ENCODE results near the gene ITGB5. TPM values are rescaled to one million over a fixed set of nuclear protein-coding genes. Genes with fewer than 3 reads are reported as not detected.

Gene ITGB5
- polyA plus RNA-seq, 4 donors: 98.4 to 106 (median 105) TPM

DNA sequence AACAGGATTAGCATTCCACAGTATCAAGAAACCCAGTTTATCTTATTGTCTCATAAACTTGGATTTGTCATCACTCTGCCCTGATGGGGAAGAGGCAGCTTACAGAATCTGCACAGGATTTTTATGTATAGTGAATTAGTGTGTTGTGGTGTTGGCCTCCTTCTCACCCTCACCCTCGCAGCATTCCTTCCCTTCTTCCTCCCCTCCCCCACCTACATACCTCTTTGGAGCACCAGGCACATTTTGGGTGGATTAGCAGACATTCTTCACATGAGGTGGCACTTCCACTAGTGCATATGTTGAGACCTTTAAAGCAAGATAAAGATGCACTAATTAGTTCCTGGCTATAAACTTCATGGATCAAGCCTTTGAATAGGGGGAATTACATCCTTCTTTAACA lies 13.9 kb downstream of the ITGB5 start:
- DNase-seq (ENCODE audit: low read depth in 4 of 4, low spot score in 3 of 4): no peak

DNA sequence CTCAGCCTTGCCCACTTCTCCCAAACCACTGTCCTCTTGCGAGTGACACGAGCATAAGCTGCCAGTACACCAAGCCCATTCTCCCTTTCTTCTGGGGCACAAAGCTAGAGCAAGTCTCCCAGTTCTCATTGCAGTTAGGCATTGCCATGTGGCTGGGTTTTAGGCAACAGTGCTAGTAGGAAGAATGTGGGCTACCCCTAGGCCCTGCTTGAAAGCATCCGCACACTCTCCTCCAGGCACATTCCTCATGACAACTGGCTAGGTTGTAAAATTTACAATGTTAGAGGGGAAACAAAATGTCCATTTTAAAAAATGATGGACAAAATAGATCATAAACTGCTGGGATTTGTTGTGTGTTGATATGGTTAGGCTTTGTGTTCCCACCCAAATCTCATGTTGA lies 19.7 kb downstream of the ITGB5 start:
- no peak for DNase-seq (ENCODE audit: low read depth in 4 of 4, low spot score in 3 of 4)

DNA sequence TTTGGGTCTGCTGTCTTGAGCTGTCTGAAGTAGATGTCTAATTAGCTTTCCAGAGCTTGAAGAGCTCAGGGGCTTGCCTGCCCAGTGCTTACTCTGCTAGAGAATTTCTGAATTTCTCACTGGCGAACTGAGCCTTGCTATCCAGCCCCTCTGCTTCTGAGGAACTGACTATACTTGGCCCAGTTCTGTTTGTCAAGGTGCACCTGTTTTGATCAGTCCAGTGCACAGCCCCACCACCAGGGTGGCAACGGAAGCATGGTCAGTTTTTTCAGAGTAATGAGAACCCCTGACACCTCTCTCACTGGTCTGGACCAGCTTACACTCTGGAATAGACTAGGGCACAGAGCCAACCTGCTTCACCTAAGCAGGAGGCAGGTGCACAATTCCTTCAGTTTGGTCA lies 25.2 kb downstream of the ITGB5 start:
- no peak for DNase-seq (ENCODE audit: low read depth in 4 of 4, low spot score in 3 of 4)

DNA sequence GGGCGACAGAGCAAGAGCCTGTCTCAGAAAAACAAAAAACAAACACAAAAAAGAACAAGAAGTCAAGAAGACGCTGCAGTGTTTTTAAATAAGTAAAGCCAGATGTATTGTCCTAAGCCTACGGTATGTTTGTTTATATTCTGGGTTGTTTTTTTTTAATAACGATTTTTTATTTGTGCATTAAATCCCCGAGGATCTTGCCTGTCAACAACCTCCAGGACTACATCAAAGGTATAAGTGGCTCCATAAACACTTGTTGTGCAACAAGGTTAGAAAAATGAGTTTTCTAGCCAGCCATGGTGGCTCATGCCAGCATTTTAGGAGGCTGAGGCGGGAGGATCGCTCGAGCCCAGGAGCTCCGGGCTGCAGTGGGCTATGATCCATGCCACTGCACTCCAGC lies 26.1 kb downstream of the ITGB5 start:
- no peak for DNase-seq (ENCODE audit: low read depth in 4 of 4, low spot score in 3 of 4)

DNA sequence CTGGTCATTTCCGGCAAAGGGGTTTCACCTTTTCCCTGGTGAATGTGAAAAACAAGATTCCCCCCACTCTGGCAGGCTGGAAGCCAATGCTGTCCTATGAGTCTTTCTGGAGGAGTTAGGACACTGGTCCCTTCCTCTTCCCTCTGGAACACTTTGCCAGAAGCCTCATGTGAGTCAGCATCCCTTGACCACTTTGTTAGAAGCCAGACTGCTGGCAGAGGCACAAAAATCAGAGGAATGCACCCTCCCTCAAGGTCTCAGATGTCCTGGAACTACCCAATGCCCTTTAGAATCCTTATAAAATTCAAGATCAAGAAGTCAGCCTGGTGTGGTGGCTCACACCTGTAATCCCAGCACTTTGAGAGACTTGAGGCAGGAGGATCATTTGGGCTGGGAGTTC lies 26.6 kb downstream of the ITGB5 start:
- DNase-seq (ENCODE audit: low read depth in 4 of 4, low spot score in 3 of 4): no peak

DNA sequence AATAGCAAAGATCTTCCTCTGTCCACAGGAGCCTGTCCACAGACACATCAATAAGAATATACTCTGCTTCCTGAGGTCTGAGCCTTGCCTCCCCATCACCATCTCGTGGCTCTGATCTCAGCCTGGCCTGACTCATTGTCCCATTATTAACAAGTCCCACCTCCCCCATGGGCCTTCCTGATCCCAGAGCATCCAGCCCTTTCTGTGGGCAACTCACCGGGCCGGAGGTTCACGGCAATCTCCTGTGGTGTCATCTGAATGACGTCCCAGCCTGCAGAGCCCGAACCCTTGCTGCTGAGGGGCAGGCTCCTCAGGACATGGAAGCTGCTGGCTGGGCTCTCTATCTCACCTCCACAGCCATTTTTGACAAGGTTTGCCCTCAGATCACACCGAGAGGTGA lies 28.1 kb downstream of the ITGB5 start:
- DNase-seq (ENCODE audit: low read depth in 4 of 4, low spot score in 3 of 4): no peak

DNA sequence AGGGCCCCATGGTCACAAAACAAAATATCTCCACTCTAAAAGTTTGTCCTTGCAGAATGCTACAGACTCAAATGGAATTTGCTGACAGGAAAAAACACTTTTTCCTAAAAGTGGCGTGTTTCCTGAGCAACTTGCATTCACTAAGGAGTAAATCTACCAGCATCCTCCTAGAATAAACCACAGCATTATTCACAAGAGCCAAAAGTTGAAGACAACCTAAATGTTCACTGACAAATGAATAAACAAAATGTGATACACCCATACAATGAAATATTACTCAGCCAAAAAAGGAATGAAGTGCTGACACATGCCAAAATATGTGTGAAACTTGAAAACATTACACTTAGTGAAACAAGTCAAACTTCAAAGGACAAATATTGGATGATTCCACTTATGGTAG lies 28.9 kb downstream of the ITGB5 start:
- no peak for DNase-seq (ENCODE audit: low read depth in 4 of 4, low spot score in 3 of 4)

GRCh38 chr3:124856677-124857076 lies 30.5 kb downstream of the ITGB5 start:
- no peak for DNase-seq (ENCODE audit: low read depth in 4 of 4, low spot score in 3 of 4)

GRCh38 chr3:124854009-124854408 lies 33.2 kb downstream of the ITGB5 start:
- DNase-seq (ENCODE audit: low read depth in 4 of 4, low spot score in 3 of 4): no peak

DNA sequence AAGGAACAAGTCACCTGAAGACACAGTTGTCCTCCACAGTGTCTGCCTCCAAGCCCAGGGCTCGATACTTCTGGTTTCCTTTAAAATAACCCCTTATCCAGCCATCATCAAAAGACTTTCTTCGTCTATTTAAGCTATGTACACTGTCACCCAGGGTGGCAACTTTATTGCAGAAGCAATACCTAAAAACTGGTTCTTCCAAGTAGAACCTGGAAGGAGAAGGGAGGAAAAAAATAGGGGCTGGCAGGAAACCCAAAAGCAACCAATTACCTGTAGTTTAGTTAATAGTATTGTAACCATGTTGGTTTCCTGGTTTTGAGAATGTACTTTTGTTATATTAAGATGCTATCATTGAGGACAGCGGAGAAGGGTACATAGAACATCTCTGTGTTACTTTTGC lies 33.7 kb downstream of the ITGB5 start:
- no peak for DNase-seq (ENCODE audit: low read depth in 4 of 4, low spot score in 3 of 4)

GRCh38 chr3:124851905-124852304 lies 35.3 kb downstream of the ITGB5 start:
- no peak for DNase-seq (ENCODE audit: low read depth in 4 of 4, low spot score in 3 of 4)

DNA sequence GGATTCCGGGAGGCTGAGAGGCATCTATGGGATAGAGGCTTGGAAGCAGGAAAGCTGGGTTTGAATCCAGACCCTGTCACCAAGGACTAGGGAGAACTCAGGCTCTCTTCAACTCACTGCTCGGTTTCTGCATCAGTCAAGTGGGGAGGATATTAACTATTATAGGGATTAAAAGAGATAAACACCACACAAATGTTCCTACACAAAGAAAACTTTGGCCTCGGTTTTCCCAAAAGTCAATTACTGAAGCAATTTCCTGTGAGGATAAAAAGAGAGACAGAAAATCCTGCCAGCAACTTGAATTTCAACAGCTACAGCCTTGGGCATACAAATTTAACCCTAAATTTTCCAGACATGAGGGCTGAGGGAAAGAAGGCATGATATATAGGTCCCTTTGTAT lies 36.0 kb downstream of the ITGB5 start:
- no peak for DNase-seq (ENCODE audit: low read depth in 4 of 4, low spot score in 3 of 4)

GRCh38 chr3:124850633-124851032 lies 36.5 kb downstream of the ITGB5 start:
- no peak for DNase-seq (ENCODE audit: low read depth in 4 of 4, low spot score in 3 of 4)

- no peak for DNase-seq (ENCODE audit: low read depth in 4 of 4, low spot score in 3 of 4)
Observed at GRCh38 chr3:124850212-124850611, 37.0 kb downstream of the ITGB5 start.

DNA sequence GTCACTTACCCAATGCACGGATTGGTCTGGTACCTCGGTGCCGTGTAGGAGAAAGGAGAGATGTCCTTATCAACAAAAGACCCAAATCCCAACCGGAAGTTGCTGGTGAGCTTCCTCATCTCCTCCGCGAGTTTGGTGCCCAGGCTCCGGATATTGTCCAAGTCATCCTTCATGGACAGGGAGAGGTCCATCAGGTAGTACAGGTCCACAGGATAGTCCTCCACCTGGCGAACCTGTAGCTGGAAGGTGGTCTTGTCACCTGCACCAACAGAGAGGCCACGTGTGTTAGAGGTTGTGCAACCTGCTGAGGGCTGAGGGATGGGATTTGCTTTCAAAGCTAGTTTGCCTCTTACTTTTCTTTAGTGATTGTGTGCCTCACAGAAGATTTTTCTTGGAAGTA lies 38.9 kb downstream of the ITGB5 start:
- DNase-seq (ENCODE audit: low read depth in 4 of 4, low spot score in 3 of 4): no peak

- no peak for DNase-seq (ENCODE audit: low read depth in 4 of 4, low spot score in 3 of 4)
Observed at GRCh38 chr3:124847863-124848262, 39.3 kb downstream of the ITGB5 start.

- DNase-seq (ENCODE audit: low read depth in 4 of 4, low spot score in 3 of 4): no peak
Observed at GRCh38 chr3:124847051-124847450, 40.1 kb downstream of the ITGB5 start.

GRCh38 chr3:124846189-124846588 lies 41.0 kb downstream of the ITGB5 start:
- no peak for DNase-seq (ENCODE audit: low read depth in 4 of 4, low spot score in 3 of 4)

DNA sequence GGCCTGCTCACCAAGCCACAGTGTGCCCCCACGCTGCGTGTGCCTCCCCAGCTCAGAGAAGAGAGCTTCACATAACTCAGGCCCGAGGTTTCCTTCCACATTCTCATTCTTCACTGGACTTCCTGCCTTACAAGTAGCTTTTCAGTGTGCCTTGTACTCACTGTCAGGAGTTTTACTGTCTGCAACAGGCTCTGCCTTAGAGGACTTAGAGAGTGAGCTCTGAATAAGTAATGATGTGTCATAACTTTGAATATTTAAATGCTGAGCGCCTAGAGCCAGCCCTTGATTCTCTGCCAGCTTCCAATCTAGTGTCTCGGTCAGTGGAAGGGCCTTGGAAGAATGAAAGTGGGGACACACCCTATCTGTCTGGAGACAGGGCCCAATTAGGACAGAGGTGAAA lies 41.8 kb downstream of the ITGB5 start:
- no peak for DNase-seq (ENCODE audit: low read depth in 4 of 4, low spot score in 3 of 4)

DNA sequence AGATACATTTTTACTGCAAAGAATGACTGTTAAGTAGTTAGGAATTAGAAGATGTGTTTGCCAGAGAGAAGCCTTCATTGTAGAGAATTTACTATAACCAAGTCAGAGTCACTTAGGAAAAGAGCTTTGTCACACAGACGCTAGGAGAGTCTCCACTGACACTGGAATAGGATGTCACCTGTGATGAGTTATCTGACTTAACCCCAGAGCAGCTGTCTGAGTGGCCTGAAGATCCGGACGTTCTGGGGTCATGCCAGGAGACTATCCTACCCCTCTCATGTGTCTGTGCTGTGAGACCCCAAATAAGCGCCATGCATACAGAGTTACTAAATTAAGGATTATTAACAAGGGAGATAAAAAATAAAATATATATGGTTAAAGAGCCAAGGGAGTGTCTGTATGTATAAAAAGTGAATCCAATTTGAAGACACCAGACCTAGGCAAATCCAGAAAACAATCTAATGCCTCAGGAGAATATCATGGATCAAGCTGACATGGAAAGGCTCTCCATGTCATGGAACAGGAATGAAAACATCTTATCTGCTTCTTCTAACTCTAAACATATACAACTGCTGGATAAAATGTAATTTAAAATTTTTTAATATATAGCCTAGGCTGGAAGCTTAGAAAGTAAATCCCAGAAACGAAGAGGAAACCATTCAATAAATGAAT lies 43.5 kb downstream of the ITGB5 start:
- DNase-seq (ENCODE audit: low read depth in 4 of 4, low spot score in 3 of 4): no peak

GRCh38 chr3:124843047-124843446 lies 44.1 kb downstream of the ITGB5 start:
- no peak for DNase-seq (ENCODE audit: low read depth in 4 of 4, low spot score in 3 of 4)

DNA sequence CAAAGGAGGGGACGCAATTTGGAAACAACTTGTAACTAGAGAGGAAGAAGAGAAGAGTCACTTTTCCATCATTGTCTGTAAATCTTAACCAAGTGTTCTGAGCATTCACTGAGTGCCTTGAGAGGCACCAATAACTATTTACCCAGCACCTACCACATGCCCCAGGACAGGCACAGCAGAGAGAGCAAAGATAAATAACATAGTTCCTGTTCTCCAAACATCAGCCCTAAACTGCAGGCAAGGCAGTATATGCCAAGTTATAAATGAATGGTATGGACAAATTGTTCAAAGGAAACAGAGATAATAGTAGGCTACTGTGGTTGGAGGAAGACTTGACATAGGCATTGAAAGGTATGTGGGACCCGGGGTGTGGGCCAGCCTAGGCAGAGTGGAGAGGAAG lies 45.6 kb downstream of the ITGB5 start:
- DNase-seq (ENCODE audit: low read depth in 4 of 4, low spot score in 3 of 4): no peak

DNA sequence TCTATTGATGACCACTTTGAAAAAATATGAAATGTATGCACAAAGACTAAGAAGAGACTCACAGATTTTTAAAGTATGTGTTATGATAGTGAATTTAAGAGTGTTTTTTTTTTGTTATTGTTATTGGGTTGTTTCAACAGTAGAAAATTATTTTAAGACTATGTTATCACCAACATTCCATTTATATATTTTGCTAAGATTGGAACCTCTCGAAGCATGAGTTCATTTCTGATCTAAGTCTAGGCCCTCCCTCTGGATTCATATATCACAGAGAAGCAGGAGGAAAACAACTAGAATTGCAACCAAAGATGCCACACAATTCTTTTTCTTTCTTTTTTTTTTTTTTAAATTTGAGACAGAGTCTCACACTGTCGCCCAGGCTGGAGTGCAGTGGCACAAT lies 46.8 kb downstream of the ITGB5 start:
- no peak for DNase-seq (ENCODE audit: low read depth in 4 of 4, low spot score in 3 of 4)
